Activated gamma-delta T cell treated with anti-CD3 and anti-CD28 coated beads, Interleukin-2, amount 50 U/mL, for 16 hours (primary cell): ENCODE measurements around the gene NR5A1.

Source experiments
- DNase-seq: peaks from one replicate; pipeline ENCODE4 v3.0.0-alpha.2; 2020; ENCODE audit warnings: low read depth

The NR5A1 gene

DNA sequence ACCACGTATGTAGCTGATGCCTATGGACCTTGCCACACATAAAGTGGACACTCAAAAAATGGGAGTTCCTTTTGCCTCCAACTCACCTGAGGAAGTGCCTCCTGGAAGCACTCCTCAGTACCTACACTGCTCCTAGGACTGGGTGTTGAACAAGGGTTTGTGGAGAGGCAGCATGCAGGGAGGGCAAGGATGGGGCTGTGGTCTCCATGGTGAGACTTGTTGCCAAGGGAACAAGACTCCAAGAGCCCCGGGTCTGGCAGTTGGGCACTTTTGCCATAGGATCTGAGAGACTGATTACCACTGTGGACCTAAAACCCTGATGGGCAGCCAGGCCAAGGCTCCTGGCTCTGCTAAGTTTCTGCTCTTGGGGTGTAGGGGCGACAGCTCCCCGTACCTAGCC is 6.9 kb upstream of the NR5A1 start:
- no peak for DNase-seq

DNA sequence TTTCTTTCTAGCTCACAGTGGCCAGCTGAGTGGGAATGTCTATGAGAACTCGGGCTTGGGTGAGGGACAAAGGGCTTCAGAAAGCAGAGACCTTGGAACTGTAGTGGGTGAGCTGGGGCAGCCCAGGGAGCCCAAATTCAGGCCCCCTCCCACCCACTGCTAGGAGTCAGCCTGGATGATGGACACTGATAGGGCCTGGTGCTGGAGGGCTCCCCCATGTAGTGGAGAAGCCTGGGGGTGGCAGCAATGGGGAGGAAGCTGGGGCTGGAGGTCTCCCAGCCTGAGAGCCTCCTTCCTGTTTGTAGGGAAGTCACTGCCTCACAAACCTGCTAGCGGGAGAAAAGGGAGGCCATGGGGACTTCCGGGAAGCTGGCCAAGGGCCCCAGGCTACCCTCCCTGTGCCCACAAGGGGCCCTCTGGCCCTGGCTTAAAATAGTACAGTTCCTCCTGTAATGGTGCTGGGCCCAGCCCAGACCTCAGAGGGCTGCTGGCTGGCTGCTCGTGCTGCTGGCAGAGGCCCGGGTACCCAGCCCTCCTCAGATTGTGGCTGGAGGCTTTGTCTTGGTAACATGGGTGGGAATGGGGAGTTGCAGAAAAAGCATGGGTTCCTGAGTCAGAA is 6.3 kb upstream of the NR5A1 start:
- no peak for DNase-seq

DNA sequence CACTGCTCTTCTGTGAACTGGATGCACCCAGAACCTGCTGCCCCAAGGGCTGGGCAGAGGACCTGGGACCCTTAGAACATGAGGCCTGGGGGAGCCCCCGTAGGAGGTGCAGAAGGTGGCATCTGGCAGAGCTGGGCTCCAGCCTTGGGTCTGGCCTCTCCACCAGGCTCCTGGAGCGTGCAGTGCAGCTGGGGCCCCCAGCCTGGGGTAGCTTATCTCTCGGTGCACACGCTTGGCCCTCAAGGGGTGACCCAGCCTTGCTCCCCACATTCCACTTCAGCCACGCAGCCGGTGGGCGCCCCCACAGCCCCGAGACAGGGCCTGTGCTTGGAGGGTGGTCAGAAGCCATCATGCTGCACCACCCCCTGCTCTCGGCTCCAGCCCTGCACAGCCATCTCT is 5.6 kb upstream of the NR5A1 start:
- DNase-seq, result no peak

DNA sequence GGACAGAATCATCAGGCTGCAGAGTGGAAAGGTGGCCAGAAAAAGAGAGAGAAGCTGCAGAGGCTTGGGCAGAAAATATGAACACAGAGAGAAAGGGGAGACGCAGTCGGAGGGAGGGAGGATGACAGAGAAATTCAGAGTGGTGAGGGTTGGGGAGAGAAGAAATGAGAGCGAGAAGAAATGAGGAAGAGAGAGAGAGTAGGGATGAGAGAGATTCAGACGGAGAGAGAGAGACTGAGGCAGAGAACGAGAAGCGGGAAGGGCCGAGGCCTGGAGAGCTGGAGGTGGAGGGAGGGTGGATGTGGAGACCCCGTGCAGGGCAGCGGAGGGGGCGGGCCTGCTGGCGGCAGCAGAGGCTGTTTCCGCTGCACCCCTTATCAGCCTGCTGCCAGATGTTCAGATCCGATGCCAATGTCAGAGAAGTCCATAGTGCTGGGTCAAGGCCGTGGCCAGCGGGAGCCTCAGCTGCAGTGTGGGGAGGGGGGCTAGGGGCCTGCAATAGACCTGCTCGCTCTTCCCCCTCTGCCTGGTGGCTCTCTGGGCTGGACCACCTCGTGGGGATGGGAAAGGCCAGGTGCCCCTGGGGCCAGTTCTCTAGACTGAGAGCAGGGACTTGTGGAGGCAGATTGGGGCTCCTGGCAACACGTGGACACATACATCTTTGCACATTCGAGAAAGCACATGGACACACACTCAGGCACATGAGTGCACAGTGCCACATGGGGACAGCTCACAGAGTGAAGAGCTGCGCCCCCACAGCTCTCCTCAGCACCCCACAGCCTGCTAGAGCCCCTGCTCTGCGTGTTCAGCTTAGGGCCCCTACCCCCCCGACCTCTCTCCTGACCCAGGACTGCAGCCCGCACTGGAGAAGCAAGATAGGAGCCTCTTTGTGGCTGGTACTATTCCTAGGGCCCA is 4.9 kb upstream of the NR5A1 start:
- DNase-seq, result no peak

DNA sequence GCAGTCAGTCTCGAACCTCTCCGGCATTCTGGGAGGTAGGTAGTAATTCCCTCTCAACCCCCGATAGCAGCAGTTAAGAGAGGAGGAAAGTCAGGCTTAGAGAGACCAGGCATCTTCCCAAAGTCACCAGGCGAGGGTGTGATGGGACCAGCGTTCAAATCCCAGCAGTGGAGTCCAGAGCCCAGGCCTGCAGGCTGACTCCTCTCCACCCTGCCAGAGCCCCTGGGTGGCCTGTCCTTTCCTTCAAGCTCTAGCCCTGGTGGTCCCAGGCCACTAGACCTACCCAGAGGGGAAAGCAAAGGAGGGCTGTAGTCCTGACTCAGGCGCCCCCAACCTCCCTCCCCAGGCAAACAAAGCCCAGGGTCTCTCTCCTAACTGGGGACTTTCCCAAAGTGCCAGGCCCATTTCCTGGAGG is 4.2 kb upstream of the NR5A1 start:
- no peak for DNase-seq

DNA sequence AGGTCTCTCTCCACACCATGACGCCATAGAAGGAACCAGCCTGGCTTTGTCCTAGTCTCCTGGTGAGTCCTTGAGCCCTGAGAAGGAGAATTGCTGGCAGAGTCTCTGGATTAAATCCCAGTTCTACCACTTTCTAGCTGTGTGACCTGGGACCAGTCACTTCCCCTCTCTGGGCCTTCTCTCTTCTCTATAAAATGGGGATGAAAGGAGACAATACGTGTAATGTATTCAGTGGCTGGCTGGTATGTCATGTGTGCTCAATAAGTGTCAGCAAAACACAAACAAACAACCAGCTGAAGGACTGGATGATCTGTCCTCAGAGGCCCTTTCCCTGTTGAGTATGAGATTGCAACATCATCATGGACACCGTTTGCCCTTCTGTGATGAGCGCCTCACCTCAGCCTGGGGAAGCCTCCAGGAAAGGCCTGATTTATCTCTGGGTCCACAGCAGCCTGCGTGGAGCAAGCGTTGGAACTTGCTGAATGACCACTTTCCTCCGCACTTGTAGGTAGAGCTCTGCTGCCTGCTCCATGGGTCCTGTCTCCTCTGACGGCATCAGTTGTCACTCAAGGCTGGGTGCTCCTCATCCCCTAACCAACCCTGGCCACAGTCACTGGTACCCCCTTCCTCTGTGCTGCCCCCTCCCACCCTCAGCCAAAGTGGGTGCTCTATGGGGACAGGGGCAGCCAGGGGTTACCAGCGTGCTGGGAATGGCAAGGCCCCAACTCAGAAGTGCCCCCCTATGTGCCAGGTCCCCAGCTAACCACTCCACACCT is 3.6 kb upstream of the NR5A1 start:
- no peak for DNase-seq

DNA sequence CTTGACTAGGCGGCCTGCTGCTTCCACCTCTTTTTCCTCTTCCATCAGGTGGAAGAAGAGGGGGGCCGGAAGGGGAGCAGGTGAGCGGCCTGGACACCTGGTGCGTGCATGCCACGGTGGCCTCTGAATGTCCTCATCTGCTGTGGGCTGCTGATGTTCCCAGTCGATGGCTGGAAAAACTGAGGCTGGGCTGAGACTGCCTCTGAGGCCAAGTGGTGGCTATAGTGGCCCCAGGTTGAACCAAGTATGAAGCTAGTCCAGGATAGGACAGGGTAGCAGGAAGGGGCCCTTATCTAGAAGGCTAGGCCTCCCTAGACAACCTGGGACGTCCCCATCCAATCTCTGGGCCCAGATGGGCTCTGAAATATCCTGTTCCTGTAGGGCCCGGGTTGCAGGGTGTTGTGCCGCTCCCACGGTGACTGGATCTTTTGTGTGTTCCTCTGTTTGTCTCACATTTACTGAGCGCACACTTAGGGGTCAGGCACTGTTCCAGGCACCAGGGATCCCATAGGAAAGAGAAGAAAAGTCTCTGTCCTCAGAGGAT is 753 bp upstream of the NR5A1 start:
- DNase-seq, result no peak

DNA sequence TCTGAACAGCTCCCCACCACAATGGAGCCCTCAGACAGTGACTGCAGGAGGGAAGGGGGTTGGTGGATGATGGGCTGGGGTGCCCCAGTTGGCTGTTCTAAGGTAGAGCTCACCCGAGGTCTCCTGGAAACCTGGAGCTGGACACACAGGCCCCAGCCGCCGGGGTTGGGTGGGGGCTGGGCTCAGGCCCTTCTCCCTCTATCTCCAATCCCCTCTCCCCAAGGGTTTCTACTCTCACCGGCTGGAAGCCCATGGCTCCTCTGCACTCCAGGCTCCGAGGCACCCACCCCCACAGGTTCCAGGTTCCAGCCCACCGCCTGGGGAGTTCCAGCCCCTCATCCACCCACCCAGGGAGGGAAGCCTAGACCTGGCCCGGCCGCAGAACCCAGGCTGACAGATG is 766 bp downstream of the NR5A1 start:
- no peak for DNase-seq

DNA sequence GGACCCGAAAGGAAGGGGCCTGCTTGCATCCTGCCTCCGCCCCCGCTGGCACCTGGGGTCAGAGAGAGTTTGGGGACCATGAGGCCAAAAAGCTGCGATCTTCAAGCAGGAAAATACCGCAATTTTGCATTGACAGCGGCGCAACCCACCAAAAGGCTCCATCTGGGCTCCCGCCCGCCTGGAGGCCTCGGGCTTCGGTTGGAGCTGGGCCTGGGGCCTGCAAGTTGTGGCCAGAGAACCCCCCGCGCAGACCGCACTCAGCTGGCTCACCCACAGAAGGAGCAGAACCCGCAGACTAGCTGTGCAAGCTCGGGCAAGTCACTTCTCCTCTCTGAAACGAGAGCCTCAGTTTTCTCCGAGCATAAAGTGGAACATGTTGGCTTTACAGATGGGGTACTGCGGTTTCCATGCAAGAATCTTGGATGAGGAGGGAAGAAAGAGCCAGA is 1.3 kb downstream of the NR5A1 start:
- DNase-seq, result no peak

DNA sequence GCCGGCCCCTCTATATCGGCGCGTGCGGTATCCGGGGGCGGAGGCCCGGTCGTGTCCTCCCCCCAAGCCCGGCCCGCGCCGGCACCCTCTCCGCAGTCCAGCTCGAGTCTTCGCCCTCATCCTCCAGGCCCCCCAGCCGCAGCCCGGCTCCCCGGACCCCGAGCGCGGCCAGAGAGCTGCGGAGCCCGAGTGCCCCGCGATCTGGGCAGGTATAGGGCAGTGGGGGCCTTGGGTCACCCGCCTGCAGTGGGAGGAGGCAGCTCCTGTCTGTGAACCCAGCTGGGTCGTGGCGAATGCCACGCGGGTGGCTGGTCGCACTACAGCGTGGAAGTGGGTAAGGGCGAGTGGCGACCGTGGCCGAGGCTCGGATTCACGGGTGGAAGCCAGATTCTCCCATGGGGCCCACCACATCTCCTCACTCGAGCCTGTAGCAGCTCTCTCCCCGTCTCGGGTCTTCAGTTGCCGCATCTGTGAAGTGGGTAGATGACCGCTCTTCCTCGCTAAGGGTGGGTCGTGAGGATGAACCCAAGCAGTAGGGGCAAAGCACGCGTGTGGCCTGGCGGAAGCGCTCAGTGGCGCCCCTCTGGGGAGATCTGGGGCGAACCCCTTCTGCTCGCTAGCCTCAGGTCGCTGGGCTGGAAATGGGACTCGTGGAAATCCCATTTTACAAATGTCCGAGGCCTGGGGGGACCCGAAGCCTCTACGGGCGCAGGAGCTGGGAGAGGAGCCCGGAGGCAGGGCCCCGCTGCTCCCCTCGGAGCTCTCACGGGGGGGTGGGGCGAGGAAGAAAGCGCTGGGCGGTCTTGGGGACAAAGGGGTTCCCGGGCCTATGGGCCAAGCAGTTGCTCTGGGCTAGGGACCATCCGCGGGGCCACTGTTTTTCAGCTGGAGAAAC is 1.9 kb downstream of the NR5A1 start:
- DNase-seq, result no peak

DNA sequence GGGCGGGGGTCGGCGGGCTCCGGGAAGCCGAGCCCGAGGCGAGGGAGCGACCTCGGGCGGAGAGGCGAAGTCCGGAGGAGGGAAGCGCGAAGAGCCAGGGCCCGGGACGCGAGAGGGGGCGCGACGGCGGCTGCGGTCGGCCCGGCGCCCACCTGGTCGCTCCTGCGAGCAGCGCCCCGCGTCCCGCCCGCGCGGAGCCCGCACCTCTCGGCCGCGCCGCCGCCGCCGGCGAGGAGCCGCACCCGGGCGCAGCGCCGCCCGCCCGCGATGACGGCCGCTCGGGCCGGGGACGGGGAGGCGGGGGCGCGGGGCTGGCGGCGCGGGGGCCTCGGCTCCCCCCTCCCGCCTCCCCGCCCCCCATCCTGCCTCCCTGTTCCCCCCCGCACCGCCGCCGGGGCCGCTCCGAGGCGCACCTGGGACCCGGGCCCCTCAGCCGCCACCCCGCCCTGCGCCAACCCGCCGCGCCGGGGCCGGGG is 2.6 kb downstream of the NR5A1 start:
- no peak for DNase-seq

DNA sequence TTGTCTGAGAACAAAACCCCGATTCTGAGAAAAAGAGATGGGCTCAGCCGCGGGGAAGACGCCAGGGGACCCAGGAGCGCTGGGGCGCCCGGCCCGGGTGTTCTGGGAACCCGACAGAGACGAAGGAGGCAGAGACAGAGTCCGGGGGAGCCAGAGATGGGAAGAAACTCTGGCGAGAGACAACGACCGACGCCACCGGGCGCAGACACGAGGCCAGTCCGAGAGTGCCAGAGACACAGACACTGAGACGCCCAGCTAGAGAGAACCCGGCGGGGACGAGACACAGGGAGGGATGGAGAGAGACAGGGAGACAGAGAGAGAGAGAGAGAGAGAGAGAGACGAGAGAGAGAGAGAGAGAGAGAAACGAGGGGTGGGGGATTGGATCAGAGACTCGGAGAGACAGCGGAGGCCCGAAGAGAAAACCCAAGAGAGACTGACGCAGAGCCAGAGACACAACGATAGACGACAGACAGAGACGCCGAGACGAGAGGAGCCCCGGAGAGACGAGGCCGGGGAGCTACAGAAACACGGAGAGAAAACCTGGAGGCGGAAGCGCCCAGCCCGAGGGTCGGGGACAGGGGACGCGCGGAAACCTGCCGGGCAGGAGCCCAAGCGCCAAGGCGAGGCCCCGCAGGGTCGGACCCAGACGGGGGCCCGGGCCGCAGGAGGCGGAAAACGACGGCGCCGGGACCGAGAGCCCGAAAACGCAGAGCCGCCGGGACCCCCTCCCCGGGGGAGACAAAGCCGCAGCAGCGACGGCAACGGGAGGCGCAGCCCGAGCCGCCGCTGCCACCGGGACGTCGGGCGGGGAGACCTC is 3.3 kb downstream of the NR5A1 start:
- DNase-seq, result no peak

DNA sequence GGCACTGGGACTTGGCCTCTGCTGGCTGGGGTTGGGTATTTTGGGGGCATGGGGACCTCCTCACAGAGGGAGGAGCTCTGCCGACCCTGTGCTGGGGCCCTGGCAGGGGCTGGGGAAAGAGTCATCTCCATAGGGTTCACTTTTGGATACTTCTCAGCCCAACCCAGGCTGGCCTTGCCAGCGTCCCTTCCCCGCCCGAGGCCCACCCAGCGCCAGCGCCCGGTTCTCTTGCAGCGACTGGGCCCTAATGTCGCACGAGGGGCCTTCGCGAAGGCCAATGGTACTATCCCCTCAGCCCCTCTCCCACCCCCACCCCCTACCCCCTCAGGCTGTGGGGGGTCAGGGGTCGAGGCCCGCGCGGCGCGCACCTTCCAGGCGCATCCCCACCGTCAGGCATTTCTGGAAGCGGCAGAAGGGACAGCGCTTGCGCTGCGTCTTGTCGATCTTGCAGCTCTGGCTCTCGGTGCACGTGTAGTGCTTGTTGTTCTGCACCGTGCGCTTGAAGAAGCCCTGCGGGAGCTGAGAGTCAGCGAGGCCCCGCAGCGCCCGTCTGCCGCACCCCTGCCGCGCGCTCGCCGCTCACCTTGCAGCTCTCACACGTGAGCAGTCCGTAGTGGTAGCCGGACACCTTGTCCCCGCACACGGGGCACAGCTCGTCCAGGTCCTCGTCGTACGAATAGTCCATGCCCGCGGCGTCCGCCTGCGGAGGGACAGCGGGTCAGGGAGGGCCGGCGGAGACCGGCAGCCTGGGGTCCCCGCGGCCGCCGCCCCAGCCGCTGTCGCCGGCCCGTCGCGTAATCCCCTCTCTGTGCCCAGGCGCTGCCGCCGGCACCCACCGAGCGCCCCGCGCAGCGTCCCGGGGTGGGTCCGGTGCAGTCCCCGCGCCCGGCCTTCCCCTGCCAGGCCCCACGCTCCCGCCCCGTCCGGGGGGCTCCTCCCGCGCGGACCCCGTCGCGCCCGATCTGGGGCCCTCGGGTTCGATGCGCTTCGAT is 4.2 kb downstream of the NR5A1 start:
- DNase-seq, result no peak

DNA sequence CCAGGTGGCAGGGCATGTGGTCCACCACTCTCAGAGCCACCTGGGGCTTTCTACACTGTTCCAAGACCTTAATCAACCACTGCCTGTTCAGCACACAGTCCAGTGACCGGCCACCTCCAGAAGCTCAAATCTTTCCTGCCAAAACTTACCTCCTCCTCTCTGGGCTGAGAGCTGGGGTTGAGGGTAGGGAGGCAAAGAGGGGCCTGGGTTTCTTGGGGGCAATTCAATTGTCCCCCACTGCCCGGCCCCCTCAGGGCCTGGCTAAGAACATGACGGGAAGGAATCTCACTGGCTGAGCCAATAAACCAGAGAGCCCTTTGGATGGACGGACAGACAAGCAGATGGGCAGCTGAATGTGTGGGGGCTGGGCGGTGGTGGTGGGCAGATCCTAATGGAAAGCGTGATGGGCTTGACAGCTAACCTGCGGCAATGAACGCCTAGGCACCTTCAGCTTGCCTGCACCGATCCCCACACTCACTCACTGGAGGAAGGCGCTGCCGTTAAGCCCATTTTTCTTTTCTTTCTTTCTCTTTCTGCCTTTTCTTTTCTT is 5.4 kb downstream of the NR5A1 start:
- no peak for DNase-seq

DNA sequence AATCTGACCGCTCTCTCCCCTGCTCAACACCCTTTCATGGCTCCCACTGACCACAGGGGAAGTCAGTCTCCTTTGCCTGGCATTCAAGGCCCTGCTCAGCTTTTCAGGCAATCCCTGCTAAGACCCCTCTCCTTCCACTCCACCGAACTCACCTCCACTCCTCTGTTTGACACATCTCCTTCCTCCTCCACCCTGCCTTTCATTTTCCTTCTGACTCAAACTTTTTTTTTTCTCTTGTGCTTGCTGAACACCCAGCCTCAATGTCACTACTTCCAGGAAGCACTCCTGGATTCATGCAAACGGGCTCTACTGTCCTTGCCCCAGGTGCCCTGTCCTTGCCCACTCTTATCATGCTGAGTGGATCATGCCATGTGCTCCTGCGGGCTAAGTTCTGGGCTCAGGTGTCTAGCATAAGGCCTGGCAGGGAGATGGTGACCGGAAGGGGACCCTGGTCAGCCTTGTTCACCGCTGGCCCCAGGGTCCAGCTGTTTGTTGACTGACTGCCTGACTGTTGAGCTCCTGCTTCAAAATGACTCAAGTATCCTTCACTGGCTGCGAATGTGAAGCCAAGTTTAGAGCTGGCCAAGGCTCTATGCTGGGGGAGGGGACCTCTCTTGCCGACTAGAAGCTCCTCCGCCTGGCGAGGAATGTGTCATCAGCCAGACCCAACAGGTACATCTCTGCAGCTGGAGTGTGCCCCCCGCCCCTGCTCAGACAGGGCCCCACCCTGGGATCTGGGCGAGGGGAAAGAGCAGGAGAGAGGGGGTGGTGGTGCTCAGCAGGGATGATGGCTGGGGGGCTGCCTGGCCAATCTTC is 6.2 kb downstream of the NR5A1 start:
- DNase-seq, result no peak

DNA sequence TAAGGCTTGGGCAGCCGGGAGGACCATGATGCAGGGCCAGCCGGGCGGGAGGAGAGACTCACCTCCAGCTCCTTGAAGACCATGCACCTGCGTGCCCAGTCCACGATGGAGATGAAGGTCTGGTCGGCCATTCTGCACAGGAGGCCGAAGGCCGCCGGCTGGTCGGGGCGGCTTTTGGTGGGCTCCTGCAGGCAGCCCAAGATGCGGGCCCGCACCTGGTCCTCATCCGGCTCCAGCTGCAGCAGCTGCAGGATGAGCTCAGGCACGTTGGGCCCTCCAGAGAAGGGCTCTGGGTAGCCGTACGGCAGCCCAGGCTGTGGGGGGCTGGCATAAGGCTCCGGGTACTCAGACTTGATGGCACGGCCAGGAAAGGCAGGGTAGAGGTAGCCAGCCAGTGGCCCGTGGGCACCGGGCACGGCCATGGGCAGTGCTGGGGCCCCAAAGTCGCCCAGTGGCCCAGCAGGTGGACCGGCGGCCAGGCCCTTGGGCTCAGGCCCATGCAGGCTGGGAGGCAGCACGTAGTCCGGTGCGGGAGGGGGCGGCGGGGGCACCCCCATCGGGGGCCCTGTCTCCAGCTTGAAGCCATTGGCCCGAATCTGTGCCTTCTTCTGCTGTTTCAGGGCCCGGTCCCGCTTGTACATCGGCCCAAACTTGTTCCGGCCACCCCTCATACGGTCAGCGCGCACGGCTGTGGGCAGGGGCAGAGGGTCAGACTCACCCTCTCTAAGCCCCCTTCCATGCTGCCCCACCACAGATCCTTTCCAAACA is 7.0 kb downstream of the NR5A1 start:
- no peak for DNase-seq

DNA sequence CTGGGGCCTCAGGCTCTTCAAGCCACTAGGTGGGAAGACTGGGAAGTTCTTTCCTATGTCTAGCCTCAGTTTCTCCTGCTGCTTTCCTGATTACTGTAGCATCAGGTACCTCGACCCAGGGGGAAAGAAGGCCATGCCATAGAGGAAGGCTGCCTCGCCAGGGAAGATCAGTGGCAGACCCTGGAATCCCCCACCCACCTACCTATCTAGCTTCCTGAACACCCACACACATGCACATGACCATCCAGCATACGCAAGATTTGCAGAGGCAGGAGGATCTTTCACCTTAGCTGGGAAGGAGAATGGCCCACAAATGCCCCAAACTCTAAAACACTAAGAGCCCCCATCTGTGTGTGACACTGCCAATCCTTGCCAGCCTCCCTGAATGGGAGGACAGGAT is 8.0 kb downstream of the NR5A1 start:
- DNase-seq, result no peak
